Fibroblast of peridontal ligament (primary cell): Measurements from ENCODE around the gene FOXB1.

Source experiments
- DNase-seq: peaks from one replicate; pipeline ENCODE4 v3.0.0-alpha.2; 2010; ENCODE audit errors: extremely low read depth

Gene FOXB1

DNA sequence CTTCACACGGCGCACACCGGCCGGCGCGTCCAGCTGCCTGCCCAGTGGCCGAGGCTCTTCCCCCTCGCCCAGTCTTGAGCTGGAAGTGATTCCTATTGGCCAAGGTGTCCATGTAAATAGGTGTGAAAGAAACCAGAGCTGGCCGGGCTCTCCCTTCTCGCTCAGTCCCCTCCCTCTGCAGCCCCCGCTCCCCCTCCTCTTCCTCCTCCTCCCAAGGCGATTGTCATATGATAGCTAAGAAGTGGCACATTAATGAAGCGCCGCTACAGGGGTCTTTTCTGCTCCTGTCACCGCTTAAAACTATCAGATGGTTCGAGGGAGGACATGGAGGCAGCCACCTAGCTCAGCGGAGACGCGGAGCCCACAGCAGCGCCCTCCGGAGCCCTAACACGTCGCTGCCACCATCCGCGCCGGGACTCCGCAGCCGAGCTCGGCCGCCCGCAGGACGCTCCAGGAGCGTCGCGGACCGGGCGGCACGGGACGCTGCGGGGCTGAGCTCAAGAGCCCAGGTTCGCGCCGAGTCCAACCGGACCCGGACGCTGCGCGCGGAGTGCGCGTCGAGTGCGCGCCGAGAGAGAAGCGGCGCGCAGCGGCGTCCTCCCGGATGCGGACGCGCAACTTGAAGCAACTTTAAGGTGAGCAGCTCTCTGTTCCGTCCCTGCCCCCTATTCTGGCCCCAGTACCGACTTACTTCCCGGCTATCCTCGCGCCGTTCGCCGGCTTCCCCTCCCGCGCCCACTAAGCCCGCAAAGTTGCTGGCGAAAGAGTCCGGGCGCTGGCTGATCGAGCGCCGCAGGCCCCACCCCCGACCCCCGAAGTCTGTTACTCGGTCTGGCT, at the start of gene FOXB1:
Gene FOXB1, plus strand, starts transcription at position 303 of the 837 bp plus-strand sequence. CDS start 653 bp downstream, outside the sequence.
- DNase-seq, result no peak

DNA sequence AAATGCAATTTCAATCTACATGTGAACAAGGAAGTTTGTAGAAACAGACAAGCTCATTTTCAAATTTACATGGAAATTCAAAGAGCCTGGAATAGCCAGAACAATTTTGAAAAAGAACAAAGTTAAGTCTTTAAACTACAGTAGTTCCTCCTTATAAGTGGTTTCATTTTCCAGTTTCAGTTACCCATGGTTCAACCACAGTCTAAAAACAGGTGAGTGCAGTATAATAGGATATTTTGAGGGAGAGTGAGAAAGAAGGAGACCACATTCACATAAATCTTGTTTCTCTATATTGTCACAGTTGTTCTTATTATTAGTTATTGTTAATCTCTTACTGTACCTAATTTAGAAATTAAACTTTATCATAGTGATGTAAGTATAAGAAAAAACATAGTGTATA, 45.8 kb upstream of the FOXB1 start:
- no peak for DNase-seq

DNA sequence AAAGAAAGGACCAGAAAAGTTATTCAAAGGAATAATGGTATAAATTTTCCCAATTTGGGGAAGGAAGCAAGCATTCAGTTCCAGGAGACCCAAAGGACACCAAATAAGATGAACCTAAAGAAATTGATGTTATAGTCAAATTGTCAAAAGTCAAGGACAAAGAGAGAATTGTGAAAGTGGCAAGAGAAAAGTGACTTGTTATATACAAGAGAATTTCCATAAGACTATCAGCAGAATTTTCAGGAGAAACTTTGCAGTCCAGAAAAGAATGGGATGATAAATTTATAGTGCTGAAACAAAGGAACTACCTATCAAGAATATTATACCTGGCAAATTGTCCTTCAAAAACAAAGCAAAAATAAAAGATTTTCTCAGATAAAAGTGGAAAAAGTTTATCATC, 43.8 kb upstream of the FOXB1 start:
- no peak for DNase-seq

DNA sequence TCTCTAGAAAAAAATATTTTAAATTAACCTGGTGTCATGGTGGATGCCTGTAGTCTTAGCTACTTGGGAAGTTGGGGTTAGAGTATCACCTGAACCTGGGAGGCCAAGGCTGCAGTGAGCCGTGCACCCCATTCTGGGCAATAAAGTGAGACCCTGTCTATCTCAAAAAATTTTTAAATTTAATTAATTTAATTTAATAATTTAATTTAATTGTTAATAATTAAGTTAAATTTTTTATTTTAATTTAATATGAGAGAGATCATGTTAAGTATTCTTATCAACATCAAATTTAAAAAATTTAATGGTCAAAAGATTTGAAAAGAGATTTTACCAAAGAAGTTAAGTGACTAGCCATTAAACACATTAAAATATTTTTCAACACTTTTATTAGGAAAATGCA, 40.8 kb upstream of the FOXB1 start:
- DNase-seq, result no peak

DNA sequence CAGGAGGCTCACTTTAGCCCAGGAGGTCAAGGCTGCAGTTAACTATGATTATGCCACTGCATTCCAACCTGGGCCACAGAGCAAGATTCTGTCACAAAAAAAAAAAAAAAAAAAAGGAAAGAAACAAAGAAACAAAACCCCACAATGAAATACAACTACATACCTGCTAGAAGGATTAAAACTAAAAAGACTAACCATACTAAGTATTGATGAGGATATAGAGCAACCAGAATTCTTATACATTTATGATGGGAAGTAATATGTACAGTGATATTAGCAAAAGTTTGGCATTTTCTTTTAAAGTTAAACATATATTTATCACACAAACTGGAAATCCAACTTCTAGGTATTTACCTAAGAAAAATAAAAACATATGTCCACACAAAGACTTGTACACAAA, 40.2 kb upstream of the FOXB1 start:
- DNase-seq, result no peak

DNA sequence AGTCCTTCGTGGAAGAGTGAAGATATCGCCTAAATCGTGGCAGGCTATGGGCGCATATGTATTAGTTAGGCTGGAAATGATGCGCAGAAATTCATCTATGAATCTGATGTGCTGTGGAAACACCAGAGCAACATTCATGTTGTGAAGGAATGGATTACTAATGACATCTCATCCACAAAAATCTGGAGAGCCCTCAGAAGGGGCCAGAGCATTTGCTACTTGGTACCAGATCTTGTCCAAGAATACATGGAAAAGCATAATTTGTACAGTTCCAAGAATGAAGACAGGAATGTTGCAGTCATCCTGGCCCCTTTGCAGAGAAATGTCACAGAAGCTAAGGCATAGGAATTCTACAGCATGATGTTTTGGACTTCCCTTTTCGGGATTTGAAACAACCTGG, 38.4 kb upstream of the FOXB1 start:
- DNase-seq, result no peak

DNA sequence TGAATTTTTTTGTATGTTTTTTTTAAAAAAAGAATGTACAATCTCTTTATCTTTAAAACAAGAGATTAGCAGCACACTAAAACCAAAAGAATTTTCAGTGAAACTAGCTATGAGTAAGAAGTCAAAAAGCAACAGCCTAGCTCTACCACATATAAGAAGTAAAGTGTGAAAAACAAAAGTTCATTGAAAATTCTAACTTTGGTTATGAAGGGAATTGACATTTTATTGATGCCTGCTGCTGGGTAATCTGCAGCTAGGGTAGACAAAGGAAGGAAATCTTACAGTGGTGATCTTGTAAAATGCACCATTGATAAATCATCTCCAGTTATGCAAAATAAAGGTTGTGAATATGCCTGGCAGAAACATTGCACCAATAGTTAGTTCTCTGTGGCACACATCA, 37.8 kb upstream of the FOXB1 start:
- no peak for DNase-seq

DNA sequence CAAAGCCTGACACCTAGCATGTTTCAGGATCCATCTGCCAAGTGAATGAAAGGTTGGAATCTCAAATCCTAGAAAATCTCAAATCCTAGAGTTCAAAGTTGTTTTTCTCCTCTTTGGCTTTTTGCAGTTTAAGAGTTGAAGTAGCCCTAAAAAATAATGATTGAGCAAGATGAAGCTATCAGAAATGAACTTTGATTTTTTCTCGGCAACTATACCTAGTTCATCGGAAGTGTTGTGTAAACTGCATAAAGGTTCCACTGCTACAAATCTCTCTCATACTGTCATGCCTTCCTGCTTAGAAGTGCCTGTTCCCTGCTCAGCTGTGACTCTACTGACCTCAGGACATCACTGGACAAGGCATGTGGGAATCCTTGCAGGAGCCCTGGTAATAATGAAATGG, 35.8 kb upstream of the FOXB1 start:
- DNase-seq, result no peak

DNA sequence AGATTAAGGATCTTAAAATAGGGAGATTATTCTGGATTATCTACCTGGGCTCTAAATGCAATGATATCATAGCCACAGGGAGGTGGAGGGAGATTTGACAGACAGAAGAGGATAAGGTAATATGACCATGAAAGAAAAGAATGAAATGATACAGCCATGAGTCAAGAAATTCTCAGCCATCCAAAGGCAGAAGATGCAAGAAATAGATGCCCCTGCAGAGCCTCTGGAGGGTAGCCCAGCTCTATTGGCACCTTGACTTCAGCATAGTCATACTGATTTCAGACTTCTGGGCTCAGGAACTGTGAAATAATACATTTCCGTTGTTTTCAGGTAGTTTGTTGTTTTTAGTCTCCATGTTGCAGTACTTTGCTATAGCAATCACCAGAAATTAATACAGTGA, 31.9 kb upstream of the FOXB1 start:
- DNase-seq, result no peak

DNA sequence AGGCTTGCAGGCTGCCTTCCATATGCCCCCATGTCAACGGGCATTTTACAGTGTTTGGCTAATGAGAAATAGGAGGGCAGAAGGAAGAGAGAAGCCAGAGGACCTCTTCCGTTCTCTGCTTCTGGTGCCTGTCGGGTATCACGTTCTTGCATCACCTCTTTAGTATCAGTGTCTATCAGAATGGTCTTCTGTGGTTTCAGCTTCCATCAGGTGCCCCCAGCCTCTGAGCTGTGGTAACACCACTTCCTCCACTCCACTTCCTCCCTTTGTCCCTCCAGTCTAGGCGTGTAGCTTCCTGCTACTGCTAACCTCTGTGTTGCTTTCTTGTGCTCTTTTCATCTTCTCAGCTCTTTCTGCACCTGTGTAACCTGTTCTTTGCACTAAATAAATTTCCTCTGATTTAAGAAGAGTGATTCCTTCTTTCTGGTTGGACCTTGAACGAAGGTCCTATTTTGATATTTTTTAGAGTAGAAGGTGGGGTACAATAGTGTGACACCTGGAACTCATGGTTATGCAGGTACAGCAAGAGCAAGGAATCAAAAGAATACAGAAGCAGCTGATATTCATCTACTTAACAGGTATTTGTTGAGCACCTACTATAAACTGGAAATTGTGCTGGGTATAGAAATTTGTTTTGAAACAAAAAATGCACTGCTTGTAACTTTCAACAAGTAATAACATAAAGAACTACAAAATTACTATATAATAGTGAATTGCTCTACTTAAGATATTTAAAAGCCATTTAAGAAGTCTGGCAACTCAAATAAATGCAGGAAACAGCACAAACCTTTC, 27.4 kb upstream of the FOXB1 start:
- no peak for DNase-seq

DNA sequence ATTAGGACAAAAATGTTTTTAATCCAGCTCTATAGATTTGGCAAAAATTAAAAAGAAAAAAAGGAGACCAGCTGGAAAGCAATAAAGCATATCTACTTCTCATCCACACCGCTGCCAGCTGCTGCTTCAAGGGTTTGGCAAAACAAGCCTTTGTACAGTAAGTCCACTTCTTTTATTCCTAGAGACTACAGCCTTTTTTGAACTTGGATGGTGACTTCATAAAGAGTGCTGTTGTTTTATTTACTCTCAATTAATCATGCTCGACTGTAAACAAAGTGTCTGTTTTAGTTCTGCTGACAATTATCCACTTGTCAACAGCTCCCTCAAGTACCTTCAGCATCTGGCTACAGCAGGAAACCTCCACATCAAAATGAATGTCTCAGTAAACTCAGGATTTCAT, 12.3 kb upstream of the FOXB1 start:
- DNase-seq, result no peak

DNA sequence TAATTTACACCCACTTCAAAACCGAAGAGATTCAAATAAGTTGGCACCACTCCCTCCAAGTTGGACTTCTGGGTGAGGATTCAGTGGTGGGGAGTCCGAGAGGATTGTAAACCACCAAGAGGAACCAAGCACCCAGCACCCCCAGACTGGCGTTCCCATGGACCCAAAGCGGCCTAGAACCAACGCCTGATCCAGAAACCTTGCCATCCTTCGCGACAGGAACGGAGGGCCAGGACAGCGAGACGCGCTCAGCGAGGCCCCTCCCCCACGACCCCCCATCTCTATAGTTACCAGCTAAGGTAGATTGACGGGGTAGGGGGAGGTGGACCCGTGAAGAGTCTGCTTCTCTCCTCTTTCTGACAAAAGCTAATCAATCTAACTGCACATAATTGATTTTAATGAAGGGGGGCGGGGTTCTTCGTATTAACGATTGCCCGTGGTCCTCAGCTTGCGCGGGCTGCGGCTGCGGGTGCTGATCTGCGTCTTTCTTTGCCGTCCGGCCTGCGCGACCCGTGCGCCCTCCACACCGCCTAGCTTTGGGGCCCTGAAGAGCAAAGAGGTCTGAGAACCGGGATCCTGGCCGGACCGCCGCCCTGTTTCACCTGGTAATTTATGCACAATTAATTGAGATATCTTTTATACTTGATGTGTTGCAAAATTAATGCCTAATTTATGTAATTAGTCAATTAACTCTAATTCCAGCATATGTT, 10.9 kb upstream of the FOXB1 start:
- no peak for DNase-seq

DNA sequence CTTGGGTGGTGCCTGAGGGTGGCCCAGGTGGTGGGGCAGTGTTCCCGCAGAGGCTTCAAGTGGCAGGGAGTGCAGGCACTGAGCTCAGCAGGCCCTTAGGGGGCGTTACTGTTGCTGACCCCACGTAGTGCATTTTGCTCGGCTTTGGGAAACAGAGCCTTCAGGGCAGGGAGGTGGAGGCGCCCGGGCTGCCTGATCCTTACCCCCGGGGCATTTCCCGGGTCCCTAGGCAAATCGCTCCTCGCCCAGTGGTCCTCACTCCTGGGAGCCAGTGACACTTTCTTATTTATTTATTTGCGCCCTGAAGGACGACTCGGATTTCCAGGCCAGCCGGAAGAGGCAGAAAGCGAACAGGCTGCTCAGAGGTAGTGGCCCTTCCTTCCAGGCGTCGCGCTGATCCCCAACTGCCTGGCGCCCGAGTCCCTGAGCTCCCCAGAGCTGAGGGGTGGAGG, 10.1 kb upstream of the FOXB1 start:
- no peak for DNase-seq

DNA sequence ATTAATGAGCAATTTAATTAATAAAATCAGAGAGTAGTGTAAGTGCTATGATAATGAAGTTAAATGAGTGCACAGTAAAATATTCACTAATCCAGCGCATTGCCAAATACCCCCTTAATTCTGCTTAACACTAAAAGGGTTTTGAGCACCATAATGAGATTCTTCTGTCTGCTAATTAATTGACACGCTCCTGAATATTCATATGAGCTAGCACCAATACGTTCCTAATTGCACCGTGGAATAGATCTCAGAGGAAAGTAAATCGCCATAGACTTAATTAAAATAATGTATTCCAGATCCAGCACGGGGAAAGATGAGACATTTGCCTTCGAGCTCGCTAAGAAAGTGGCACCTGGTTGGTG, 9.6 kb upstream of the FOXB1 start:
- DNase-seq, result no peak

DNA sequence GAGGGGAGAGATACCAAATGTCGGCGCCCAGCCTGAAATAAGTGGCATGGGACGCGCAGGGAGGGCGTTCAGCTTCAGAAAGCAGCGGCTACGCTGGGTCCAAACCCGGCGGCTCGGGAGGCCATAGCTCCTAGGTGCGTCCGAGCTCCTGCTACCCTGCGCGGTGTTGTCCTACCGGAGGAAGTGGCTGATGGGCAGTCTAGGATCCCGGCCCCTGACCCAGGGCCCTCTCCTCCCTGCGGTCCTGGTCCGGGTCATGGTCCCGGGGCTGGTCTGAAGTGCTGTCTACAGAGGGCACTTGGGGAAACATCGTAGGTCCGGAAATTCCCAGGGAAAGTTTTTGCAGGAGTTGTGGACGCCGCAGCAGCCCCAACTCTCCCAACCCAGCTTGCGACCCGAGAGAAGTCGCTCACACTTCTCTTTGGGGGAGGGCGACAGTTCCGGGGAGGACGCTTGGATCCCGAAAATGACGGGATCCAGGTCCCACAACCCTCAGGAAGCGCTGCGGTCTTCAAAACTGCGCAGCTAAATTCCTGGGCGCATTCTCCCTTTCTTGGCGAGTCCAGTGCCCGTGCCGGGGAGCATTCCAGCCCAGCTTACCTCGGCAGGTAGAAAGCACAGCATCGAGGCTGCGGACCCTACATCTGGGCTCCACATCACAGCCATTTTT, 9.1 kb upstream of the FOXB1 start:
- DNase-seq, result no peak

DNA sequence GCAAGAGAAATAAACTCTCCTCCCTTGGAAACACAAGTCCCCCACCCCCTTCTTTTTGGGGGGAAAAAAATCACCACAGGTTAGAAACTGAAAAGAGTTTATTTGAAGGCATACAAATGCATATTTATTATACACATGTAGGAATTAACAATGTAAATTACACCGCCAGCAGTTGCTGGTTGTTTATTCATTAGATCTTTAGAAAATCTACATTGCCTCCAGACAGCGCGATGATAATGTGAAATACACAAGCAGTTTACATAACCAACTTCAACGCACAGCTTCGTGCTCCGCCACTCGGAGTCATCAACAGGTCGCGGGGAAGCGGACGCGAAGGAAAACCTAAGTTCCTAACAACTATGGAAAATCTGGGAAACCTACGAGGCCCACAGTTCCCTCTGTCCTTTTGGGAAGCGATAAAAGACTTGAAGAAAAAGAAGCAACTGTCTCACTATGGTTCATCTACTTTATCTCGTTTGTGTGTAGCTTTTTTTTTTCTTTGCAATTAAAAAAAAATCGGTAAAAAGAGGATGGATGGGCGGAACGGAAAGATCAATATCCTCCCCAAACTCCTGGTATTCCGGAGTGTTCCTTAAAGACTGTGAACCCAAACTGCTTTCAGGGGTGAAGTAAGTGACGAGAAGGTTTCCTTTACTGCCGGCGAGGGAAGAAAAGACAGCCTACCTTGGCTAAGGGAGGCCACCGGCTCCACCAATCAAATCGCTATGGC, 8.4 kb upstream of the FOXB1 start:
- DNase-seq, result no peak

DNA sequence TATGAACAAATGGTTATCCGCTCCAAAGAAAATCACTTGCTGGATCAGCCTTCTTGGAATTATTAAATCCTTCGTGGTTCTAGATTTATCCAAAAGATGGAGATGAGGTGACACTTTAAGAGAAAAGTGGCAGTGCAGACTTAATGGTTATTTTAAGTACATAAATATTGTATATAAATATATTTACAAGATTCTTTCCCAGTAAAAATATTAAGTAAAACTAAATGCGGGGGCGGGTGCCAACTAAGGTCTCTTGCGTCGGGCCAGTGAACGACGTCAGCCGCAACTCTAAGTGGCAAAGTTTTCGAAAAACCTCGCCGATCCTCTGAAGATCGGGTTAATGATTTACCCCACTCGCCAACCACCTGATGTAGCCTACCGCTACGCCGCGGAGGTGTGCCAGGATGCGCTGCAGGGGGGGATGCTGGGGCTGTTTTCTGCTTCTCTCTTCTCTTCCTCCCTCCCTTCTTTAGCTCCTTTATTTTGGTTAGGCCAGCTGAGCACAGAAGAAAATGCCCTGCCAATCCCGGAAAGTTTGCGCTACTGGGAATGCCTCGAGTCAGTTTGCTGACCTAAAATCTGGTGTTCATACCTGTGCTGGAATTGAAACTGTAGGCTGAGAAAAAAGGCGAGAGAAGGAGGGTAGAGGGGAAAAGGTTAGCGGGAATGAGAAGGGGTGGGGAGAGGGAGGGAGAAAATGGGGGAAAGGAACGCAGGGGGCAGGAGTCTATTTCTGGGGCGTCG, 7.6 kb upstream of the FOXB1 start:
- DNase-seq, result no peak

DNA sequence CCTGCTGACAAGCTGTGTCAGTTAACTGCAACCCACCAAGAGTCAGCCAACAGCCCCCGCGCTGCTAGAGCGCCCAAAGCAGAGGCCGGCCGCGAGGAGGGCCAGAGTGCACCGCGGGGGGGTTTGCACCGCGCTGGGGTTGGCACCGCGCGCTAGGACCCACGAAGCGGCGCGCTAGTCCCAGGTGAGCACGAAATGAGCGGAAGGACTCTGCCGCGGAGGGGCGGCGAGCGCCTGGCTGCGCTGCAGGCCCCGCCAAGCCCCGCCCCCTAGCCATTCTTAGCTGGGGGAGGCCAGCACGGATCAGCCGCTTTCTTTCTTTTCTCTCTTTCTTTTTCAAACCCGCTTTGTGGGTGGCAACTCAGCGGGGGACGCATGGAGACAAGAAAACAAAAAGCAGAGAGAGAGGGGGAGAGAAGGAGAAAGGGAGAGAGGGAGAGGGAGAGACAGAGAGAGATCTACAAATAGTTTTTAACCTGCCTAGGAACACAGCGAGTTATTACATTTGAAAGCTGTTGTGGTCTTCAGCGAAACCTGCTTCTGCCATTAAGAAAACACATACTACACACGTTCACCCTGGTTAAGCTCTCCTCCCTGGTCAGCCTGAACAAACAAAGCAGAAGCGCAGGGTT, 6.9 kb upstream of the FOXB1 start:
- no peak for DNase-seq

DNA sequence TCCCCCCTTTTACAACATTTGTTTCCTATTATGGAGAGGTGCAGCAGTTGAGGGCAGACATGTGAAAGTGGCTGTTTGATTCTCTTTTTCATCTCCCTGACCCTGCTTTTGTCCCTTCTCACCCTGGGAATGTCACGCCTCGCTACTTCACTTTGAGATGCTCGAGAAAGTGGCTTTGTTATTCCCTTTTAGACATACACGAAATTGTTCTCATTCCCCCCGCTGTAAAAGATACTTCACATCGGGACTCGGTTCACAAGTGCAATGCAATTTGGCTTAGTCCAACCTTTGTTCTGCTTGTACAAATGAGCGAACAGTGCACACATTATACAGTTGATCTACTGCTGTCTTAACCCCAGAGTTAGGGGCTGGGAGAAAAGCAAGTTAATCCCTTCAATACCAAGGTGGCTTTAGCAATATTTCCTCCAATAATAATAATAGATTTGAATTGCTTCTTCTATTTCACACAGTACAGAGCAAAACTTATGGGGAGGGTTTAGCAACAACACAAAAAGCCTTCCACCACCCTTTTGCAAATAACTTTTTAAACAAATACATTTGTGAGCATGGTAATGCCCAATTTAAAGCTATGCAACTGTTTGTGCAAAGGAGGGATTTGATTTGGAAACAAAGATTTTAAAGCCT, 5.7 kb upstream of the FOXB1 start:
- no peak for DNase-seq
